ENCODE data around the gene LYPD4.

- TF ChIP-seq POLR2AphosphoS5 (IDR thresholded peaks at IDR 0.05) = no peak
- TF ChIP-seq, protein P1, sequence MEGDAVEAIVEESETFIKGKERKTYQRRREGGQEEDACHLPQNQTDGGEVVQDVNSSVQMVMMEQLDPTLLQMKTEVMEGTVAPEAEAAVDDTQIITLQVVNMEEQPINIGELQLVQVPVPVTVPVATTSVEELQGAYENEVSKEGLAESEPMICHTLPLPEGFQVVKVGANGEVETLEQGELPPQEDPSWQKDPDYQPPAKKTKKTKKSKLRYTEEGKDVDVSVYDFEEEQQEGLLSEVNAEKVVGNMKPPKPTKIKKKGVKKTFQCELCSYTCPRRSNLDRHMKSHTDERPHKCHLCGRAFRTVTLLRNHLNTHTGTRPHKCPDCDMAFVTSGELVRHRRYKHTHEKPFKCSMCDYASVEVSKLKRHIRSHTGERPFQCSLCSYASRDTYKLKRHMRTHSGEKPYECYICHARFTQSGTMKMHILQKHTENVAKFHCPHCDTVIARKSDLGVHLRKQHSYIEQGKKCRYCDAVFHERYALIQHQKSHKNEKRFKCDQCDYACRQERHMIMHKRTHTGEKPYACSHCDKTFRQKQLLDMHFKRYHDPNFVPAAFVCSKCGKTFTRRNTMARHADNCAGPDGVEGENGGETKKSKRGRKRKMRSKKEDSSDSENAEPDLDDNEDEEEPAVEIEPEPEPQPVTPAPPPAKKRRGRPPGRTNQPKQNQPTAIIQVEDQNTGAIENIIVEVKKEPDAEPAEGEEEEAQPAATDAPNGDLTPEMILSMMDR (IDR thresholded peaks at IDR 0.05) = no peak
- TF ChIP-seq POLR2A (IDR thresholded peaks at IDR 0.05) = no peak
Observed at GRCh38 chr19:41811981-41812380, 32.5 kb downstream of the LYPD4 start.
